Neural progenitor cell (in vitro differentiated cells): ENCODE measurements around the gene REL. TPM values are rescaled to one million over a fixed set of nuclear protein-coding genes. Genes with fewer than 3 reads are reported as not detected.

Experiments used
- DNase-seq: peaks from one replicate; pipeline ENCODE4 v3.0.0-alpha.2; 2016; ENCODE audit warnings: low spot score
- H2AFZ ChIP-seq: fragments of 200-600 bp; sonication (generic); replicated peaks from 2 replicates; pipeline ENCODE4 v1.6.1; 2016; ENCODE audit warnings: antibody characterized with exemption
- H3F3A ChIP-seq: fragments of 200-600 bp; sonication (generic); 2 replicates; pipeline ENCODE4 v1.6.1; 2016; ENCODE audit warnings: antibody characterized with exemption, low read depth
- H3K27ac ChIP-seq: fragments of 200-600 bp; sonication (generic); 2 replicates; pipeline ENCODE4 v1.5.1; 2016; ENCODE audit warnings: mild to moderate bottlenecking
- H3K27me3 ChIP-seq: fragments of 200-600 bp; sonication (generic); 2 replicates; pipeline ENCODE4 v1.6.1; 2016; ENCODE audit warnings: mild to moderate bottlenecking, moderate library complexity
- H3K36me3 ChIP-seq: fragments of 200-600 bp; sonication (generic); 2 replicates; pipeline ENCODE4 v1.5.1; 2016
- H3K4me1 ChIP-seq: fragments of 200-600 bp; sonication (generic); 2 replicates; pipeline ENCODE4 v1.6.1; 2016; ENCODE audit warnings: mixed run types
- H3K4me2 ChIP-seq: fragments of 200-600 bp; sonication (generic); 2 replicates; pipeline ENCODE4 v1.6.1; 2016
- H3K4me3 ChIP-seq: fragments of 200-600 bp; sonication (generic); 2 replicates; pipeline ENCODE4 v1.5.1; 2016
- H3K79me2 ChIP-seq: fragments of 200-600 bp; sonication (generic); 2 replicates; pipeline ENCODE4 v1.6.1; 2016; ENCODE audit warnings: low read depth
- H3K9ac ChIP-seq: fragments of 200-600 bp; sonication (generic); 2 replicates; pipeline ENCODE4 v1.6.1; 2016
- H3K9me3 ChIP-seq: fragments of 200-600 bp; sonication (generic); 2 replicates; pipeline ENCODE4 v1.5.1; 2016; ENCODE audit warnings: low read depth
- H4K20me1 ChIP-seq: fragments of 200-600 bp; sonication (generic); 2 replicates; pipeline ENCODE4 v1.6.1; 2016; ENCODE audit warnings: low read depth
- H3K27ac Mint-ChIP-seq: 3 replicates; pipeline ENCODE4 v1.8.0; 2021; ENCODE audit warnings: mixed read lengths
- H3K27me3 Mint-ChIP-seq: 2 replicates; pipeline ENCODE4 v1.8.0; 2022; ENCODE audit warnings: low read depth, mild to moderate bottlenecking, inconsistent platforms, moderate library complexity, mixed read lengths; ENCODE audit not compliant: insufficient read depth
- H3K36me3 Mint-ChIP-seq: 3 replicates; pipeline ENCODE4 v1.8.0; 2021; ENCODE audit warnings: mixed read lengths
- H3K4me1 Mint-ChIP-seq: 3 replicates; pipeline ENCODE4 v1.8.0; 2021; ENCODE audit warnings: mixed read lengths
- H3K4me3 Mint-ChIP-seq: 3 replicates; pipeline ENCODE4 v1.8.0; 2021; ENCODE audit warnings: mild to moderate bottlenecking, moderate library complexity, mixed read lengths
- H3K9me3 Mint-ChIP-seq: 3 replicates; pipeline ENCODE4 v1.8.0; 2020; ENCODE audit warnings: mixed read lengths
- CTCF ChIP-seq: fragments of 200-600 bp; sonication (generic); IDR thresholded peaks from 2 replicates; pipeline ENCODE4 v1.5.1; 2017; ENCODE audit warnings: antibody characterized with exemption, mild to moderate bottlenecking
- EZH2 ChIP-seq: fragments of 200-600 bp; sonication (generic); IDR thresholded peaks from 2 replicates; pipeline ENCODE4 v1.6.1; 2017; ENCODE audit warnings: antibody characterized with exemption, mild to moderate bottlenecking, moderate library complexity
- EZH2phosphoT487 ChIP-seq: fragments of 200-600 bp; sonication (generic); IDR thresholded peaks from 2 replicates; pipeline ENCODE4 v1.6.1; 2017; ENCODE audit warnings: antibody characterized with exemption
- total RNA-seq: library from RNA; depleted of rRNA; stranded (reverse); fragments of >200 nt; gene quantifications from 2 replicates; pipeline ENCODE4 v1.2.3, GENCODE V29; 2015; ENCODE audit warnings: low replicate concordance

The REL gene
- total RNA-seq, 1 donor from 2014 or later, result 12.0 TPM

GRCh38 chr2:60836491-60836890 is 44.9 kb upstream of the REL start:
- H3F3A ChIP-seq, result no peaks in the 10 kb centered on the region
- Mint-ChIP-seq H3K4me1 (peaks cover 5% of the 10 kb centered on the region), H3K9me3 (no peaks in the 10 kb centered on the region), H3K36me3 (no peaks in the 10 kb centered on the region), H3K27me3 (no peaks in the 10 kb centered on the region), H3K27ac (no peak overlapping the region), H3K4me3 (no peak overlapping the region)
- TF ChIP-seq EZH2 (no peak), CTCF (no peak), EZH2phosphoT487 (no peak)
- peaks cover 5% of the 10 kb centered on the region for H3K4me1 ChIP-seq
- H3K27me3 ChIP-seq, result peaks cover 43% of the 10 kb centered on the region
- DNase-seq, result no peak
- H3K4me2 ChIP-seq, result no peak overlapping the region
- H4K20me1 ChIP-seq, result no peaks in the 10 kb centered on the region
- H3K79me2 ChIP-seq, result no peaks in the 10 kb centered on the region
- no peak overlapping the region for H3K27ac ChIP-seq
- no peak overlapping the region for H2AFZ ChIP-seq
- H3K4me3 ChIP-seq, result no peak overlapping the region
- no peaks in the 10 kb centered on the region for H3K36me3 ChIP-seq
- no peak overlapping the region for H3K9ac ChIP-seq
- H3K9me3 ChIP-seq, result no peaks in the 10 kb centered on the region

- Mint-ChIP-seq H3K4me3 (no peak overlapping the region), H3K9me3 (no peaks in the 10 kb centered on the region), H3K27me3 (no peaks in the 10 kb centered on the region), H3K36me3 (no peaks in the 10 kb centered on the region), H3K4me1 (peaks cover 5% of the 10 kb centered on the region), H3K27ac (no peak overlapping the region)
- H3F3A ChIP-seq, result no peaks in the 10 kb centered on the region
- H3K79me2 ChIP-seq, result no peaks in the 10 kb centered on the region
- no peak overlapping the region for H3K27ac ChIP-seq
- H3K27me3 ChIP-seq, result peaks cover 43% of the 10 kb centered on the region
- no peak overlapping the region for H3K4me2 ChIP-seq
- TF ChIP-seq EZH2 (no peak), EZH2phosphoT487 (no peak), CTCF (no peak)
- no peaks in the 10 kb centered on the region for H3K9me3 ChIP-seq
- no peak overlapping the region for H3K4me3 ChIP-seq
- no peak overlapping the region for H3K9ac ChIP-seq
- DNase-seq, result no peak
- H3K4me1 ChIP-seq, result peaks cover 5% of the 10 kb centered on the region
- H3K36me3 ChIP-seq, result no peaks in the 10 kb centered on the region
- H4K20me1 ChIP-seq, result no peaks in the 10 kb centered on the region
- no peak overlapping the region for H2AFZ ChIP-seq
These were observed 44.3 kb upstream of the REL start for GRCh38 chr2:60837123-60837522.

- H4K20me1 ChIP-seq, result no peaks in the 10 kb centered on the region
- no peak overlapping the region for H3K27ac Mint-ChIP-seq
- H3K4me2 ChIP-seq, result no peak overlapping the region
- H3K9ac ChIP-seq, result no peak overlapping the region
- TF ChIP-seq EZH2, result no peak
- no peak for TF ChIP-seq EZH2phosphoT487
- TF ChIP-seq CTCF, result no peak
- H3K27me3 ChIP-seq, result peaks cover 43% of the 10 kb centered on the region
- no peak overlapping the region for H3K4me3 ChIP-seq
- no peak overlapping the region for H3K4me3 Mint-ChIP-seq
- no peaks in the 10 kb centered on the region for H3K36me3 ChIP-seq
- H3K79me2 ChIP-seq, result no peaks in the 10 kb centered on the region
- no peak overlapping the region for H2AFZ ChIP-seq
- H3K27me3 Mint-ChIP-seq, result no peaks in the 10 kb centered on the region
- no peaks in the 10 kb centered on the region for H3K9me3 ChIP-seq
- H3K4me1 Mint-ChIP-seq, result peaks cover 5% of the 10 kb centered on the region
- peaks cover 5% of the 10 kb centered on the region for H3K4me1 ChIP-seq
- no peaks in the 10 kb centered on the region for H3F3A ChIP-seq
- no peaks in the 10 kb centered on the region for H3K36me3 Mint-ChIP-seq
- no peak for DNase-seq
- H3K27ac ChIP-seq, result no peak overlapping the region
- H3K9me3 Mint-ChIP-seq, result no peaks in the 10 kb centered on the region
These were observed 42.9 kb upstream of the REL start for GRCh38 chr2:60838481-60838880.
